Left ventricle myocardium inferior (tissue), 1 donor: ENCODE data around the gene TMC1. TPM values are rescaled to one million over a fixed set of nuclear protein-coding genes. Genes with fewer than 3 reads are reported as not detected.
"Not testable (repeated sequence)": the region's sequence is repeated elsewhere in the genome, so short reads cannot be mapped to it uniquely, and the experiment has no call there.

ENCODE experiments used
- DNase-seq: peaks from one replicate; pipeline ENCODE4 v3.0.0-alpha.2; 2020
- H3K27ac ChIP-seq: fragments of 200-600 bp; replicated peaks from 2 replicates; pipeline ENCODE4 v1.8.0; 2021
- H3K27me3 ChIP-seq: fragments of 200-600 bp; 2 replicates; pipeline ENCODE4 v1.8.0; 2021; ENCODE audit warnings: low read depth
- H3K36me3 ChIP-seq: fragments of 200-600 bp; 2 replicates; pipeline ENCODE4 v1.8.0; 2021
- H3K4me1 ChIP-seq: fragments of 200-600 bp; 2 replicates; pipeline ENCODE4 v1.8.0; 2021
- H3K4me3 ChIP-seq: fragments of 200-600 bp; 2 replicates; pipeline ENCODE4 v1.8.0; 2021; ENCODE audit warnings: mild to moderate bottlenecking, moderate library complexity
- H3K9me3 ChIP-seq: fragments of 200-600 bp; replicated peaks from 2 replicates; pipeline ENCODE4 v1.8.0; 2021
- CTCF ChIP-seq: fragments of 200-600 bp; IDR thresholded peaks from 2 replicates; pipeline ENCODE4 v1.8.0; 2021; ENCODE audit warnings: antibody characterized with exemption, mild to moderate bottlenecking, borderline replicate concordance
- intact Hi-C: fragments of 100-400 bp; cut with micrococcal nuclease; formaldehyde crosslinking; loops from one replicate; pipeline ENCODE4 v1.11.0; 2022
- total RNA-seq: library from RNA; stranded (reverse); fragmentation: NEBNext Ultra II Directional; extraction: Animal tissue kit (Norgen Biotek cat#: 25700); gene quantifications from one replicate; pipeline ENCODE4 v1.2.1, GENCODE V29; 2021
- donor health status: DM: no; HTN: yes; CAD: no; lungs with severe emphysema.

The TMC1 gene
- total RNA-seq, 1 donor from 2014 or later = 0.25 TPM

- no peak for DNase-seq
- Histone ChIP-seq H3K4me3 (no peak overlapping the region), H3K9me3 (no peaks in the 10 kb centered on the region), H3K4me1 (no peaks in the 10 kb centered on the region), H3K36me3 (no peaks in the 10 kb centered on the region), H3K27me3 (no peaks in the 10 kb centered on the region), H3K27ac (no peak overlapping the region)
- intact Hi-C loops = no loop called here
- TF ChIP-seq CTCF = no peak
Measured at GRCh38 chr9:72538921-72539702, 17.7 kb downstream of the TMC1 start.

GRCh38 chr9:72539824-72540347 lies 18.5 kb downstream of the TMC1 start:
- H3K27me3 ChIP-seq = no peaks in the 10 kb centered on the region
- intact Hi-C loops = no loop called here
- TF ChIP-seq CTCF = no peak
- H3K9me3 ChIP-seq = no peaks in the 10 kb centered on the region
- no peak overlapping the region for H3K4me3 ChIP-seq
- no peaks in the 10 kb centered on the region for H3K4me1 ChIP-seq
- no peak overlapping the region for H3K27ac ChIP-seq
- H3K36me3 ChIP-seq = no peaks in the 10 kb centered on the region
- no peak for DNase-seq

GRCh38 chr9:72540348-72540873 lies 19.0 kb downstream of the TMC1 start:
- intact Hi-C loops = no loop called here

GRCh38 chr9:72542537-72542833 lies 21.1 kb downstream of the TMC1 start:
- intact Hi-C loops, H3K27me3 ChIP-seq, H3K4me3 ChIP-seq, DNase-seq, H3K36me3 ChIP-seq, H3K4me1 ChIP-seq, H3K9me3 ChIP-seq, H3K27ac ChIP-seq: not testable (repeated sequence)

More at GRCh38 chr9:72540348-72540873, 19.0 kb downstream of the TMC1 start:
- H3K9me3 ChIP-seq = no peaks in the 10 kb centered on the region
- H3K27me3 ChIP-seq = no peaks in the 10 kb centered on the region
- no peak for DNase-seq
- H3K36me3 ChIP-seq = no peaks in the 10 kb centered on the region
- no peak overlapping the region for H3K27ac ChIP-seq
- no peak for TF ChIP-seq CTCF
- H3K4me1 ChIP-seq = no peaks in the 10 kb centered on the region
- no peak overlapping the region for H3K4me3 ChIP-seq

GRCh38 chr9:72542917-72543316 lies 21.5 kb downstream of the TMC1 start:
- Histone ChIP-seq H3K4me3 (no peak overlapping the region), H3K4me1 (no peaks in the 10 kb centered on the region), H3K36me3 (no peaks in the 10 kb centered on the region), H3K27ac (no peak overlapping the region), H3K9me3 (no peaks in the 10 kb centered on the region), H3K27me3 (no peaks in the 10 kb centered on the region)
- TF ChIP-seq CTCF = no peak
- DNase-seq = no peak
- intact Hi-C loops = no loop called here

- Histone ChIP-seq H3K9me3 (no peaks in the 10 kb centered on the region), H3K27ac (no peak overlapping the region), H3K4me3 (no peak overlapping the region), H3K36me3 (no peaks in the 10 kb centered on the region), H3K27me3 (no peaks in the 10 kb centered on the region), H3K4me1 (no peaks in the 10 kb centered on the region)
- TF ChIP-seq CTCF = no peak
- no peak for DNase-seq
- intact Hi-C loops = no loop called here
Measured at GRCh38 chr9:72551306-72551705, 29.9 kb downstream of the TMC1 start.
